OCI-LY7 (cell line): Measurements from ENCODE around the gene ACIN1.

Experiments
- CTCF ChIP-seq: fragments of 200-600 bp; sonication (generic); conservative IDR thresholded peaks from 2 replicates; pipeline ENCODE4 v1.5.1; 2014; ENCODE audit warnings: mild to moderate bottlenecking, antibody characterized with exemption, low read length, moderate library complexity, mixed read lengths
- EZH2phosphoT487 ChIP-seq: fragments of 200-600 bp; sonication (generic); IDR thresholded peaks from 2 replicates; pipeline ENCODE4 v1.6.1; 2018; ENCODE audit warnings: low read depth, borderline replicate concordance, mild to moderate bottlenecking, mixed run types, antibody characterized with exemption, low read length, moderate library complexity, mixed read lengths

- TF ChIP-seq CTCF (no peak), EZH2phosphoT487 (no peak)
Measured at GRCh38 chr14:23114669-23115038, 19.7 kb upstream of the ACIN1 start.
